GM12878 (cell line): ENCODE data around the gene TMEM30A. TPM values are rescaled to one million over a fixed set of nuclear protein-coding genes. Genes with fewer than 3 reads are reported as not detected.

Experiments
- ATAC-seq: fragments of 200-7000 bp; cut with Tn5 transposase; 3 replicates; pipeline ENCODE4 v1.9.1; 2020; ENCODE audit warnings: mild to moderate bottlenecking, moderate library complexity
- BruUV-seq: library from RNA; stranded (reverse); fragments of 400-500 nt; replicated peaks from 2 replicates; lab custom pipeline; 2021; lab: Mats Ljungman, UMichigan
- CTCF ChIA-PET: fragments of 300-600 bp; sonication (Branson Sonifier 250); formaldehyde crosslinking; extraction: SDS; loops from one replicate; lab custom pipeline; 2021; ENCODE audit warnings: inconsistent platforms; lab: Yijun Ruan, JAX
- POLR2A ChIA-PET: fragments of 350-600 bp; formaldehyde crosslinking; extraction: SDS; loops from one replicate; lab custom pipeline; 2021; ENCODE audit warnings: inconsistent platforms; lab: Charles Lee
- RAD21 ChIA-PET: fragments of 300-600 bp; sonication (Branson Sonifier 250); formaldehyde crosslinking; loops from one replicate; lab custom pipeline; 2023; ENCODE audit warnings: antibody characterized with exemption; ENCODE audit not compliant: unreplicated experiment; lab: Charles Lee
- SMC1A ChIA-PET: fragments of 300-600 bp; sonication (Branson Sonifier 250); formaldehyde crosslinking; loops from one replicate; lab custom pipeline; 2023; ENCODE audit not compliant: unreplicated experiment, uncharacterized antibody; lab: Charles Lee
- DNase-seq: peaks from one replicate; pipeline ENCODE4 v3.0.0-alpha.2; 2011; ENCODE audit warnings: low read depth, low spot score
- FAIRE-seq: peaks from 3 replicates; lab custom pipeline; 2011; peaks lifted over from hg19 to GRCh38; lab: Jason Lieb, UNC
- H2AFZ ChIP-seq: 2 replicates; pipeline ENCODE4 v1.6.0; 2011; ENCODE audit warnings: low read depth, low read length, control low read depth; ENCODE audit not compliant: control insufficient read depth
- H3K27ac ChIP-seq: 2 replicates; pipeline ENCODE4 v1.5.1; 2011; ENCODE audit warnings: control low read depth; ENCODE audit not compliant: control insufficient read depth, insufficient read depth
- H3K27me3 ChIP-seq, 2 experiments: replicated peaks in 1 of 2; 2 replicates each; pipeline versions ENCODE4 v1.6.0 to v1.6.1; 2011; ENCODE audit warnings: low read length in 1 of 2; ENCODE audit not compliant: control insufficient read depth in 2 of 2, insufficient read depth in 2 of 2
- H3K36me3 ChIP-seq, 2 experiments: 2 replicates each; pipeline ENCODE4 v1.5.1; 2011; ENCODE audit warnings: low read length in 1 of 2; ENCODE audit not compliant: control insufficient read depth in 2 of 2, insufficient read depth in 2 of 2
- H3K4me1 ChIP-seq: 2 replicates; pipeline ENCODE4 v1.6.1; 2011; ENCODE audit warnings: mild to moderate bottlenecking, low read length, moderate library complexity, mixed read lengths; ENCODE audit not compliant: control insufficient read depth, insufficient read depth
- H3K4me2 ChIP-seq: 2 replicates; pipeline ENCODE4 v1.6.0; 2011; ENCODE audit warnings: control low read depth; ENCODE audit not compliant: control insufficient read depth, insufficient read depth
- H3K4me3 ChIP-seq: fragments of 200-600 bp; sonication (generic); 2 replicates; pipeline ENCODE4 v1.5.1; 2016
- H3K79me2 ChIP-seq: 2 replicates; pipeline ENCODE4 v1.6.0; 2011; ENCODE audit warnings: low read length; ENCODE audit not compliant: control insufficient read depth, insufficient read depth
- H3K9ac ChIP-seq: 2 replicates; pipeline ENCODE4 v1.8.0; 2011; ENCODE audit warnings: low read length, control low read depth, mixed read lengths; ENCODE audit not compliant: control insufficient read depth, insufficient read depth
- H3K9me3 ChIP-seq: replicated peaks from 3 replicates; pipeline ENCODE4 v1.5.1; 2011; ENCODE audit warnings: mild to moderate bottlenecking, low read length; ENCODE audit not compliant: control insufficient read depth, insufficient read depth
- H4K20me1 ChIP-seq: 2 replicates; pipeline ENCODE4 v1.6.0; 2011; ENCODE audit not compliant: control insufficient read depth, insufficient read depth
- BCL11A ChIP-seq: IDR thresholded peaks from 2 replicates; pipeline ENCODE4 v1.6.1; 2011; ENCODE audit warnings: low read depth, low read length
- BHLHE40 ChIP-seq, 2 experiments: fragments of 450-650 bp in 1 of 2; IDR thresholded peaks; 2 replicates each; pipeline ENCODE4 v1.6.1; 2011 to 2017; ENCODE audit warnings: low read depth in 2 of 2, borderline replicate concordance in 1 of 2, improper control_type of control experiment in 1 of 2, low read length in 1 of 2, mild to moderate bottlenecking in 1 of 2
- BMI1 ChIP-seq: fragments of 450-650 bp; IDR thresholded peaks from 2 replicates; pipeline ENCODE4 v1.6.1; 2016; ENCODE audit warnings: mild to moderate bottlenecking, moderate library complexity, borderline replicate concordance
- FOXM1 ChIP-seq: IDR thresholded peaks from 2 replicates; pipeline ENCODE4 v1.6.1; 2012; ENCODE audit warnings: low read depth, mild to moderate bottlenecking, inconsistent platforms, low read length, moderate library complexity
- NR2C1 ChIP-seq: fragments of 450-650 bp; IDR thresholded peaks from 2 replicates; pipeline ENCODE4 v1.6.1; 2017; ENCODE audit warnings: antibody characterized with exemption, mild to moderate bottlenecking, moderate library complexity
- POLR2A ChIP-seq: IDR thresholded peaks from 2 replicates; pipeline ENCODE4 v1.6.1; 2011; ENCODE audit warnings: low read depth, mild to moderate bottlenecking, low read length
- RB1 ChIP-seq: fragments of 450-650 bp; formaldehyde crosslinking; IDR thresholded peaks from 2 replicates; pipeline ENCODE4 v1.6.1; 2017; ENCODE audit warnings: mild to moderate bottlenecking, borderline replicate concordance
- SREBF1 ChIP-seq: IDR thresholded peaks from 2 replicates; pipeline ENCODE4 v1.6.1; 2012; ENCODE audit warnings: mild to moderate bottlenecking, low read length
- TARDBP ChIP-seq: IDR thresholded peaks from 2 replicates; pipeline ENCODE4 v1.6.1; 2016; ENCODE audit warnings: borderline replicate concordance
- TCF7 ChIP-seq: IDR thresholded peaks from 2 replicates; pipeline ENCODE4 v1.6.1; 2014; ENCODE audit warnings: antibody characterized with exemption, borderline replicate concordance
- WRNIP1 ChIP-seq: IDR thresholded peaks from 2 replicates; pipeline ENCODE4 v1.6.1; 2011; ENCODE audit warnings: low read depth, low read length, improper control_type of control experiment, borderline replicate concordance
- ZBED1 ChIP-seq: IDR thresholded peaks from 2 replicates; pipeline ENCODE4 v1.6.1; 2016; ENCODE audit warnings: borderline replicate concordance
- WGBS: methylation state at CpG from one replicate; pipeline ENCODE4 v1.1.6; 2016; ENCODE audit warnings: low lambda C conversion rate; ENCODE audit not compliant: insufficient replicate concordance, insufficient coverage; ENCODE audit errors: missing lambda C conversion rate; 5-methylcytosine and 5-hydroxymethylcytosine counted together
- in situ Hi-C: fragments of 300-500 bp; cut with MboI; formaldehyde crosslinking; loops from 9 replicates; pipeline ENCODE4 v1.14.3; 2018; ENCODE audit warnings: mixed read lengths
- intact Hi-C: fragments of 100-400 bp; cut with micrococcal nuclease; formaldehyde crosslinking; loops from one replicate; pipeline ENCODE4 v1.14.2; 2022; ENCODE audit not compliant: unreplicated experiment
- polyA plus RNA-seq, 11 experiments: library from polyadenylated mRNA; depleted of rRNA in 4 of 11; unstranded in 6 of 11; stranded (reverse) in 5 of 11; fragments of >200 nt; fragmentation: Nextera tagmentation in 4 of 11; fragmentation: Illumina TruSeq in 1 of 11; extraction: Ambion mirVana in 4 of 11; extraction: Trizol in 1 of 11; gene quantifications; 1 replicate in 1 of 11; 2 replicates in 10 of 11; pipeline versions ENCODE4 v1.2.1 to v1.2.3, GENCODE V29; 2011 to 2016; ENCODE audit warnings: inconsistent platforms in 2 of 11, missing spikeins in 2 of 11, low read depth in 1 of 11
- total RNA-seq, 4 experiments: library from RNA; depleted of rRNA in 3 of 4; stranded (reverse); fragments of >200 nt in 3 of 4; fragmentation: Illumina TruSeq in 1 of 4; extraction: Trizol in 1 of 4; gene quantifications; 2 replicates each; pipeline versions ENCODE4 v1.2.1 to v1.2.3, GENCODE V29; 2013 to 2021
- TF ChIP-seq, protein P1 (sequence below): fragments of 450-650 bp; conservative IDR thresholded peaks from 2 replicates; pipeline ENCODE4 v1.6.1; 2017; ENCODE audit warnings: mild to moderate bottlenecking, moderate library complexity
- TF ChIP-seq, protein P2 (sequence below): fragments of 450-650 bp; IDR thresholded peaks from 2 replicates; pipeline ENCODE4 v1.6.1; 2017; ENCODE audit warnings: mild to moderate bottlenecking
- TF ChIP-seq, protein P3 (sequence below): fragments of 450-650 bp; IDR thresholded peaks from 2 replicates; pipeline ENCODE4 v1.6.1; 2014; ENCODE audit warnings: mild to moderate bottlenecking

Gene TMEM30A
- total and polyA plus RNA-seq, 10 of the 15 experiments (the other 5 are each of a cell fraction or from before 2014, with no cell fraction given) = 11.9 to 61.6 (median 43.2) TPM

DNA sequence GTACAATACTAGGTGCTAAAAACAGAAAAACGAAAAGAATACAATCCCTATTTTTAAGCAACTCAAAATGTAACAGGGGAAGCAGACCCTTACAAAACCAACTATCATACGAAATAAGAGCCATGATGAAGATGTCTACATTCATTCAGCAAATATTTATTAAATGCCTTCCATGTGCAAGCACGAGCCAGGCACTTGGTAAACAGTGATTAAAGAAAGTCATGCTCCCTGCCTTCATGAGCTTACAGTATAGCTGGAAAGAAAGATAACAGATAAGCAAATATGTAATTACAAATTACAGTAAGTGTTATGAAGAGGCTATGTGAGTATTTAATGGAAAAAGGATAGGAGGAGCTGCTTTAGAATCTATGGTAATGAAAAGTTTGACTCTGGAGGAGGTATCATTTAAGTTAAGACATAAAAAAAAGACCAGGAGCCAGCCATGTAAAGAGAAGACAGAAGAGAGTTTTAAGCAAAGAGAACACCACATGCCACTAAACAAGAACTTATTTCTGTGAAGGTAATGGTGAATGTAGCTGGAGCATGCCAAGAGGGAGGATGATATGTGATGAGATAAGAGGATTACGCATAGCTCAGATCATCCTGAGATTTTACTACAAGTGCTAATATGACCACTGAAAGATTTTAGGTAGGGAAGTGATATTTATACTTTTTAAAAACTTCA is 21.7 kb downstream of the TMEM30A start:
- DNase-seq (no peak), FAIRE-seq (no peak), ATAC-seq (no peak)
- SMC1A ChIA-PET = interaction anchor here (1.1 kb wide), 1 partner anchor 264 kb away, joined by 3 read pairs; no protein-coding TSS in a partner anchor
- in situ Hi-C loops = no loop called here
- WGBS = 92% methylated on average over 4 of the region's 4 CpGs
- intact Hi-C loops = no loop called here
- no peaks in the 10 kb centered on the region for H3K27me3 ChIP-seq
- CTCF ChIA-PET = interaction anchor here (0.7 to 1.9 kb wide), 6 partner anchors 11 to 262 kb away, joined by 3 to 10 read pairs (median 3); no protein-coding TSS in a partner anchor
- H3K4me1 ChIP-seq = no peaks in the 10 kb centered on the region
- no peak overlapping the region for H3K27ac ChIP-seq
- no TSS peak for BruUV-seq
- TF ChIP-seq, protein P1, sequence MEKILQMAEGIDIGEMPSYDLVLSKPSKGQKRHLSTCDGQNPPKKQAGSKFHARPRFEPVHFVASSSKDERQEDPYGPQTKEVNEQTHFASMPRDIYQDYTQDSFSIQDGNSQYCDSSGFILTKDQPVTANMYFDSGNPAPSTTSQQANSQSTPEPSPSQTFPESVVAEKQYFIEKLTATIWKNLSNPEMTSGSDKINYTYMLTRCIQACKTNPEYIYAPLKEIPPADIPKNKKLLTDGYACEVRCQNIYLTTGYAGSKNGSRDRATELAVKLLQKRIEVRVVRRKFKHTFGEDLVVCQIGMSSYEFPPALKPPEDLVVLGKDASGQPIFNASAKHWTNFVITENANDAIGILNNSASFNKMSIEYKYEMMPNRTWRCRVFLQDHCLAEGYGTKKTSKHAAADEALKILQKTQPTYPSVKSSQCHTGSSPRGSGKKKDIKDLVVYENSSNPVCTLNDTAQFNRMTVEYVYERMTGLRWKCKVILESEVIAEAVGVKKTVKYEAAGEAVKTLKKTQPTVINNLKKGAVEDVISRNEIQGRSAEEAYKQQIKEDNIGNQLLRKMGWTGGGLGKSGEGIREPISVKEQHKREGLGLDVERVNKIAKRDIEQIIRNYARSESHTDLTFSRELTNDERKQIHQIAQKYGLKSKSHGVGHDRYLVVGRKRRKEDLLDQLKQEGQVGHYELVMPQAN = no peak
- TF ChIP-seq BMI1 (no peak), BHLHE40 (IDR thresholded peaks at IDR 0.05; ENCODE audit: borderline replicate concordance in 1 of 2, low read depth in 2 of 2, low read length in 1 of 2) (no peak), RB1 (no peak), ZBED1 (no peak), SREBF1 (no peak), FOXM1 (no peak), TARDBP (no peak), BCL11A (no peak), TCF7 (no peak), POLR2A (no peak), WRNIP1 (no peak), NR2C1 (no peak)
- TF ChIP-seq, protein P2, sequence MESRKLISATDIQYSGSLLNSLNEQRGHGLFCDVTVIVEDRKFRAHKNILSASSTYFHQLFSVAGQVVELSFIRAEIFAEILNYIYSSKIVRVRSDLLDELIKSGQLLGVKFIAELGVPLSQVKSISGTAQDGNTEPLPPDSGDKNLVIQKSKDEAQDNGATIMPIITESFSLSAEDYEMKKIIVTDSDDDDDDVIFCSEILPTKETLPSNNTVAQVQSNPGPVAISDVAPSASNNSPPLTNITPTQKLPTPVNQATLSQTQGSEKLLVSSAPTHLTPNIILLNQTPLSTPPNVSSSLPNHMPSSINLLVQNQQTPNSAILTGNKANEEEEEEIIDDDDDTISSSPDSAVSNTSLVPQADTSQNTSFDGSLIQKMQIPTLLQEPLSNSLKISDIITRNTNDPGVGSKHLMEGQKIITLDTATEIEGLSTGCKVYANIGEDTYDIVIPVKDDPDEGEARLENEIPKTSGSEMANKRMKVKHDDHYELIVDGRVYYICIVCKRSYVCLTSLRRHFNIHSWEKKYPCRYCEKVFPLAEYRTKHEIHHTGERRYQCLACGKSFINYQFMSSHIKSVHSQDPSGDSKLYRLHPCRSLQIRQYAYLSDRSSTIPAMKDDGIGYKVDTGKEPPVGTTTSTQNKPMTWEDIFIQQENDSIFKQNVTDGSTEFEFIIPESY = no peak
- TF ChIP-seq, protein P3, sequence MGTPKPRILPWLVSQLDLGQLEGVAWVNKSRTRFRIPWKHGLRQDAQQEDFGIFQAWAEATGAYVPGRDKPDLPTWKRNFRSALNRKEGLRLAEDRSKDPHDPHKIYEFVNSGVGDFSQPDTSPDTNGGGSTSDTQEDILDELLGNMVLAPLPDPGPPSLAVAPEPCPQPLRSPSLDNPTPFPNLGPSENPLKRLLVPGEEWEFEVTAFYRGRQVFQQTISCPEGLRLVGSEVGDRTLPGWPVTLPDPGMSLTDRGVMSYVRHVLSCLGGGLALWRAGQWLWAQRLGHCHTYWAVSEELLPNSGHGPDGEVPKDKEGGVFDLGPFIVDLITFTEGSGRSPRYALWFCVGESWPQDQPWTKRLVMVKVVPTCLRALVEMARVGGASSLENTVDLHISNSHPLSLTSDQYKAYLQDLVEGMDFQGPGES = no peak
- RAD21 ChIA-PET = interaction anchor here (1.0 kb wide), 1 partner anchor 34 kb away, joined by 4 read pairs; no protein-coding TSS in a partner anchor
- H4K20me1 ChIP-seq = no peaks in the 10 kb centered on the region
- peaks cover 38% of the 10 kb centered on the region for H3K79me2 ChIP-seq
- H3K36me3 ChIP-seq = peaks cover 1 to 26% of the 10 kb centered on the region in 2 experiments; a peak in 2 of 4 replicates
- POLR2A ChIA-PET = interaction anchor here (0.6 to 1.0 kb wide), 2 partner anchors 19 to 565 kb away, joined by 3 to 4 read pairs; partner anchors contain the start of gene COX7A2
- H3K9me3 ChIP-seq = no peaks in the 10 kb centered on the region
- H3K4me2 ChIP-seq = no peak overlapping the region
- no peak overlapping the region for H3K4me3 ChIP-seq
- no peak overlapping the region for H3K9ac ChIP-seq
- H2AFZ ChIP-seq = no peak overlapping the region
